Effector memory CD4-positive, alpha-beta T cell (primary cell): ENCODE measurements around the gene LHX2.

Experiments used
- DNase-seq, 3 donors: peaks; one replicate each; pipeline ENCODE4 v3.0.0-alpha.2; 2020
- H3K27ac ChIP-seq: 2 replicates; pipeline ENCODE4 v1.7.0; 2013; ENCODE audit warnings: mild to moderate bottlenecking, low read length, moderate library complexity; ENCODE audit not compliant: insufficient read depth, poor library complexity, severe bottlenecking
- H3K27me3 ChIP-seq: replicated peaks from 2 replicates; pipeline ENCODE4 v1.7.0; 2013; ENCODE audit warnings: mild to moderate bottlenecking, low read length; ENCODE audit not compliant: insufficient read depth, control insufficient read depth, poor library complexity, severe bottlenecking
- H3K36me3 ChIP-seq: 2 replicates; pipeline ENCODE4 v1.7.0; 2013; ENCODE audit warnings: mild to moderate bottlenecking, low read length, moderate library complexity; ENCODE audit not compliant: control insufficient read depth, insufficient read depth
- H3K4me1 ChIP-seq: 2 replicates; pipeline ENCODE4 v1.7.0; 2013; ENCODE audit warnings: low read length, mild to moderate bottlenecking; ENCODE audit not compliant: control insufficient read depth, insufficient read depth, poor library complexity, severe bottlenecking
- H3K4me3 ChIP-seq: 2 replicates; pipeline ENCODE4 v1.7.0; 2013; ENCODE audit warnings: low read length, low read depth, mild to moderate bottlenecking; ENCODE audit not compliant: insufficient read depth, poor library complexity, severe bottlenecking
- H3K9me3 ChIP-seq: 2 replicates; pipeline ENCODE4 v1.7.0; 2013; ENCODE audit warnings: mild to moderate bottlenecking, low read length, moderate library complexity; ENCODE audit not compliant: control insufficient read depth

Gene LHX2

DNA sequence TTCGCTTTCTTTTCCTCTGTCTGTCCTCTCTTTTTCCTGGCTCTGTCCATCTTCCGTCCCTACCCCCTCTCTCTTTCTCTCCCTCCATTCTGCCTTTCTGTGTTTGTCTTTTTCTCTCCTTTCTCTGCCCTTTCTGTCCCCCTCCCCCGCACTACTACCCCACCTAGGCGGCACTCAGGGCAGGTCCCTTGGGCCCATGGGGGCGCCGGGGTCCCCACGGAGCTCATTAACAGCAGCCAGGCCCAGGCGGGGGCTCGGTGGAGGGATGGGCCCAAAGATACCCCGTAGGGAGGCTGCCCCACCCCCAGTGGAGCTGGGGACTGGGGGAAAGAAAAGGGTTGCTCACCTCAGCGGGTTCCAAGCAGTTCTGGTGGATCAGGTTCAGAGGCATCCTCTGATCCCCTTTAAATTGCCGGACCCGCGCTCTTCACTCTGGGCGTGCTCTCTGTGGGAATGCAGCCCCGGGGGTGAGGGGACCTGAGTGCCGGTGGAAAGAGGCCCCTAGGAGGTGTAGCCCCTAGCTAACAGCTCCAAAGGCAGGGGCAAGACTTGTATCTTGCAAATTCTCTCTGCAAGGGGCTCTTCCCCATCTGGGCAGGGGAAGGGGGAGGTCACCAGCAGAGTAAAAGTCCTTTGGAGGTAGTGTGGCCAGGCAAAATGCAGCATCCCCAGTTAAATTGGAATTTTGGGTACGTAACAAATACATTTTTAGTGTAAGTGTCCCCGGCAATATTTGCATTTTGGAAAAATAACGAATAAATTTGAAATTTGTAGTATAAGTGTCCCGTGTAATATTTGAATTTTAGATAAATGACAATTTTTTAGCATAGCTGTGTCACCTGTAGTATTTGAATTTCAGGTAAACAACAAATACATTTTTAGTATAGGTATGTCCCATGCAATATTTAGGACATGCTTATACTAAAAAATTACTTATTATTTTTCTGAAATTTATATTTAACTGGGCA is 7.4 kb downstream of the LHX2 start:
- H3K9me3 ChIP-seq: no peaks in the 10 kb centered on the region
- H3K36me3 ChIP-seq: no peaks in the 10 kb centered on the region
- DNase-seq: no peak
- H3K4me1 ChIP-seq: peaks cover 29% of the 10 kb centered on the region
- no peak overlapping the region for H3K4me3 ChIP-seq
- peaks cover 75% of the 10 kb centered on the region for H3K27me3 ChIP-seq
- no peak overlapping the region for H3K27ac ChIP-seq

DNA sequence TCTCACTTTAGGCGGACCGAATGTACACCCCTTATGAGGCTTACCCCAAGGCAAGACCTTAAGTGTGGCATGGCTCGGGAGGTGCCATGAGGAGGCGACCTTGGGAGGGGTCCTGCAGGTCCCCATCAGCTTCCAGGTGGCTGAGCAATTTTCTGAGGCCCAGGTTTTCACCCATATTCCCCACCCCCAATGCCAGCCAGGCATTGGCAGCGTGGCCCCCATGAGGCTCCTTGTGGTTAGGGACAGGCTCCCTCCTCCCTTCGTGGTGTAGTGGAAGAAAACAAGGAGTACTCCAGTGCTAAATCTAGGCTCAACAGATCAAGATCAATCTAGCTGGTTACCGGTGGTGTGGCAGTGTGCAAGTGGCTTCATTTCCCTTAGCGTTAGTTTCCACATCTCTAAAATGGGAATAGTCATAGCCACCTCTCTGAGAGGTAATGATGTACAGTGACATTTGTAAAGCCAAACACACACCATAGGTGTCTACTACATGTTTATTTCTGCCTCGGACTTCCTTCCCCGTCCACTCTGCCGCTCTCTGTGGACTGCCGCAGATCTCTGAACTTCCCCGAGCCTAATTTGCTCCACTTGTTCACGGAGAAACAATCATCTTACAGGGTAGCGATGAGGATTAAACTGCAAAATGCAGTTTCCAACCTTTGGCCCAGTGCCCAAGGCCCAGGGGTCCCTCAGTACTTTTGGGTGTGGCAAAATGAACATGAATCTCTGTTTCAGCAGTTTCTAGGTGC is 8.4 kb downstream of the LHX2 start:
- Histone ChIP-seq H3K27ac (no peak overlapping the region), H3K36me3 (no peaks in the 10 kb centered on the region), H3K9me3 (no peaks in the 10 kb centered on the region), H3K4me1 (peaks cover 29% of the 10 kb centered on the region), H3K27me3 (peaks cover 67% of the 10 kb centered on the region), H3K4me3 (no peak overlapping the region)
- no peak for DNase-seq

GRCh38 chr9:124020520-124021384 is 9.2 kb downstream of the LHX2 start:
- Histone ChIP-seq H3K27me3 (peaks cover 60% of the 10 kb centered on the region), H3K27ac (no peak overlapping the region), H3K36me3 (no peaks in the 10 kb centered on the region), H3K4me3 (no peak overlapping the region), H3K9me3 (no peaks in the 10 kb centered on the region), H3K4me1 (peaks cover 25% of the 10 kb centered on the region)
- DNase-seq: no peak

DNA sequence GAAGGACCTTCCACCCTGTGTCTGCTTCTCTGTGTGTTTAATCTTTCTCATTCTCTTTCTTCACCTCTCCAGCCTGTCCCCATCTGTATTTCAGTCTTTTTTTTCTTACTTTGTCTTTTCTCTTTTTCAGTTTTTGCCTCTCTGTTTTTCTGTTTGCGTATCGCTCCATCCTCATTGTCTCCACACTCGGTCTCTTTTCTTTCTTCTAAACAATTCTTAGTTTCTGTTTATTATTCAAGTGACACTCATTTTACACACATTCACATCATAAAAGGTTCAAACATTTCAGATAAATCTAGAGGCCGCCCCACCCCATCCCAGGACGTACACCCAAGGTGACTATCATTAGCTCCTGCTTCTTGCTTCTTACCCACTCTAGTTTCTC is 9.8 kb downstream of the LHX2 start:
- no peak overlapping the region for H3K4me3 ChIP-seq
- peaks cover 59% of the 10 kb centered on the region for H3K27me3 ChIP-seq
- DNase-seq: no peak
- no peak overlapping the region for H3K27ac ChIP-seq
- H3K4me1 ChIP-seq: peaks cover 22% of the 10 kb centered on the region
- H3K36me3 ChIP-seq: no peaks in the 10 kb centered on the region
- no peaks in the 10 kb centered on the region for H3K9me3 ChIP-seq

DNA sequence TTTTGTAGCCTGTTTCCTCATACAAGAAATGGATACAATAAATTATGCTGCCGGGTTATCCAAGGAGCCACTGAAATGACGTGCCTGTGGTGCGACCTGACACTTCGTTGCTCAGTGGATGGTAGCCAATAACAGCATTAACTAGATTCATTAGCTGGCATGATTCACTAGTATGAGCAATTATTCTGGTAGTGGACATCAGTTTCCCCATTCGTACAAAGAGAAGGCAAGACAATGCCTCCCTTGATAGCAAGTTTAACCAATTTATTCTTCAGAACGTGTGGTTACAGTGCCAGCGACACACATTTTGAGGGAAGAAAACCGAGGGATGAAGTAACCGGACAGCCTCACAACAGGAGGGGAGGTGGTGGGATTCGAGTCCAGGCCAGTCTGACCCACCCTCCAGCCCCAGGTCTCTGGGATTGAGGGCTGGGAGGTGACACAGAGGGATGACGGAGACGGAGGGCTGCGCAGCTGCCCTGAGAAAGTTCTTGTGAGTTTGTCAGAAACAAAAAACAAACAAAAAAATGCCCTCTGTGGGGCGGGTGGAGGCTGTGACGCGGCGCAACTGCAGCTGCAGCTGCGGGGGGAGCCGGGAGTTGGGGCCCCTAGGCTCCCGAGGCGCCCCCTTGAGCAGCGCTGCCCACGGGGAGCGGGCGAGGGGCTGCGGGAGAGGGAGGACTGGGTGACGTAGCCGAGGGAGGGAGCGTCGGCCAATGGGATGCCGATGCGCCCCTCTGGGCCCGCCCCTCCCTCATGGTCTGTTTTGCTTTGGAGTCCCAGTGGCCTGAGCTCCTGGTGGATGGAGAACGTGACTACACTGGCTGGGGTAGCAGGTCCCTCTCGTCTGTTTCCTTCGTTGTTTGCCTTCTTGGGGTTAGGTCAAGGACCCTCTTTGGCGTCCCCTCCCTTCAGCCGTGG is 10.9 kb downstream of the LHX2 start:
- no peak overlapping the region for H3K27ac ChIP-seq
- H3K9me3 ChIP-seq: no peaks in the 10 kb centered on the region
- peaks cover 48% of the 10 kb centered on the region for H3K27me3 ChIP-seq
- no peak overlapping the region for H3K4me3 ChIP-seq
- H3K4me1 ChIP-seq: peaks cover 11% of the 10 kb centered on the region
- DNase-seq: no peak
- H3K36me3 ChIP-seq: no peaks in the 10 kb centered on the region

DNA sequence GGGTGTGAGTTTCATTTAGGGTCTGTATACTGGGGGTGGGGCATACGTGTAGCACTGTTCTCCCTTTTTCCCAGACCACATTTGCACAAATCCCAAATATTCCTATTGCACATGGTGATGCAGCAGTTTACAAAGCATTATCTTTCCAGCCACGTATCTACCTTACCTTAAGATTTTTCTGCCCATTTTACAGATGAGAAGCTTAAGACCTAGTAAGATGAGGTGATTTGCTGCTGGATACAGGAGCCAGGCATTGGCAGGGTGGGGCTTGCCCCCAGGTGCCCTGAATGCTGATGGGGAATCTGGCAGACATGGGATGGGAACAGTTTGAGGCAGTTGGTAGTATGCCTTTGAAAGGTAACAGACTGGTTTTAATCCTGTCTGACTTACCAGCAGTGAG is 12.5 kb downstream of the LHX2 start:
- no peak overlapping the region for H3K4me3 ChIP-seq
- no peak for DNase-seq
- peaks cover 31% of the 10 kb centered on the region for H3K27me3 ChIP-seq
- H3K27ac ChIP-seq: no peak overlapping the region
- H3K4me1 ChIP-seq: no peaks in the 10 kb centered on the region
- H3K36me3 ChIP-seq: no peaks in the 10 kb centered on the region
- H3K9me3 ChIP-seq: no peaks in the 10 kb centered on the region

DNA sequence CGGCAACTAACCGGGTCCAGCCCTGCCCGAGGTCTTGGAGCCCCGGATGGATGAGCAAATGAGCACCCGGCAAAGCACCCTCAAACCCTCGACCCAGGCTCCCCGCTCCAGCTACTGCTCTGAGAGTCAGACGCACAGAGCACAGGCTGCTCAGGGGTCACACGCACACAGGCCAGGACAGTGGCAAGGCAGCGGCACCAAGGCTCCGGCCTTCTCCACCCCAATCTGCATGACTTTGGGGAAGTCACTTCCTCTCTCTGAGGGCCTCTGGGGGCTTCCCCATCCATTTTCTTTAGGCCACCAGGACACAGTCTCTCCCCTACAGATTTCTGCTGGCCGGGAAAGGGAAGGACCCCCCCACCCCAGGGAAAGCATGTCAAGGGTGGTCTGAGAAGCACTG is 18.0 kb downstream of the LHX2 start:
- H3K4me3 ChIP-seq: no peak overlapping the region
- H3K4me1 ChIP-seq: no peaks in the 10 kb centered on the region
- no peaks in the 10 kb centered on the region for H3K27me3 ChIP-seq
- H3K36me3 ChIP-seq: no peaks in the 10 kb centered on the region
- DNase-seq: no peak
- H3K9me3 ChIP-seq: no peaks in the 10 kb centered on the region
- no peak overlapping the region for H3K27ac ChIP-seq

DNA sequence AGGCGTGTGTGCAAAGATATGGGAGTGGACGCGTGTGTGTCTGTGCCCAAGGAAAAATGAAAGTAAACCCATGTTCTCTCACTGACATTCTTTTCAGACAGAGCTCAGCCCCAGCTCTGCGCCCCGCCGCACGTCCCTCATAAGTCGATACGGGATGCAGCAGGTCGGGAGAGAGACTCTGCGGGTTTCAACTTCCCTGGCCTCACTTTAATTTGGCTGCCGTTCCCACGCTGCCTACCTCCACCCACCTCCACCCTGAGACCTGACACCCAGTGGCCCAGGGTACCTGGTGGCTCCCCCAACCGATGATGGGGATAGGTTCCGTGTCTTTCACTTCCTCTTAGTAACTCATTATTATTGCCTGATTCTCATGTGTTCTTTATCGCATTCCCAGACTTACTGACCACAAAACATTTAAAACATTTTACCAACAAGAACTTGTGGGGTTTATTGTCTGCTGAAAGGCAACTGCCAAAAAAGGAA is 19.4 kb downstream of the LHX2 start:
- Histone ChIP-seq H3K4me1 (no peaks in the 10 kb centered on the region), H3K4me3 (no peak overlapping the region), H3K27me3 (no peaks in the 10 kb centered on the region), H3K9me3 (no peaks in the 10 kb centered on the region), H3K36me3 (no peaks in the 10 kb centered on the region), H3K27ac (no peak overlapping the region)
- no peak for DNase-seq

GRCh38 chr9:124032247-124032646 is 20.7 kb downstream of the LHX2 start:
- no peak overlapping the region for H3K27ac ChIP-seq
- H3K36me3 ChIP-seq: no peaks in the 10 kb centered on the region
- no peak overlapping the region for H3K4me3 ChIP-seq
- no peak for DNase-seq
- no peaks in the 10 kb centered on the region for H3K9me3 ChIP-seq
- no peaks in the 10 kb centered on the region for H3K27me3 ChIP-seq
- H3K4me1 ChIP-seq: no peaks in the 10 kb centered on the region
